Activated CD8-positive, alpha-beta T cell treated with anti-CD3 and anti-CD28 coated beads for 36 hours (primary cell): ENCODE results near the gene OR1J2. TPM values are rescaled to one million over a fixed set of nuclear protein-coding genes. Genes with fewer than 3 reads are reported as not detected.

Experiments
- ATAC-seq: fragments of 200-7000 bp; cut with Tn5 transposase; one replicate; pipeline ENCODE4 v1.10.0; 2021; ENCODE audit warnings: mild to moderate bottlenecking, moderate library complexity
- CTCF ChIA-PET: fragments of 350-600 bp; sonication (Branson Sonifier 250); formaldehyde crosslinking; loops from one replicate; lab custom pipeline; 2021; ENCODE audit warnings: antibody characterized with exemption; lab: Charles Lee
- POLR2A ChIA-PET: fragments of 350-600 bp; sonication (Branson Sonifier 250); formaldehyde crosslinking; loops from one replicate; lab custom pipeline; 2021; ENCODE audit warnings: antibody characterized with exemption; lab: Charles Lee
- DNase-seq: peaks from one replicate; pipeline ENCODE4 v3.0.0-alpha.2; 2020
- H3K27ac Mint-ChIP-seq: one replicate; pipeline ENCODE4 v1.8.0; 2021; ENCODE audit warnings: mild to moderate bottlenecking, mixed read lengths
- H3K27me3 Mint-ChIP-seq: one replicate; pipeline ENCODE4 v1.8.0; 2021; ENCODE audit warnings: mixed read lengths
- H3K36me3 Mint-ChIP-seq: one replicate; pipeline ENCODE4 v1.8.0; 2021; ENCODE audit warnings: low read depth, mixed read lengths
- H3K4me1 Mint-ChIP-seq: one replicate; pipeline ENCODE4 v1.8.0; 2021; ENCODE audit warnings: low read depth, mixed read lengths
- H3K4me3 Mint-ChIP-seq: one replicate; pipeline ENCODE4 v1.8.0; 2021; ENCODE audit warnings: mild to moderate bottlenecking, moderate library complexity, mixed read lengths
- H3K9me3 Mint-ChIP-seq: one replicate; pipeline ENCODE4 v1.8.0; 2021; ENCODE audit warnings: mixed read lengths
- CTCF ChIP-seq: fragments of 200-600 bp; IDR thresholded peaks from one replicate; pipeline ENCODE4 v1.8.0; 2022; ENCODE audit warnings: antibody characterized with exemption, mild to moderate bottlenecking
- intact Hi-C: fragments of 100-400 bp; cut with micrococcal nuclease; formaldehyde crosslinking; loops from one replicate; pipeline ENCODE4 v1.10.0; 2022
- total RNA-seq, 2 experiments: library from RNA; stranded (reverse); gene quantifications; one replicate each; pipeline ENCODE4 v1.2.3, GENCODE V29; 2021

OR1J2 gene
- total RNA-seq, 2 experiments from 2014 or later = not detected

GRCh38 chr9:122479062-122479461 is 31.5 kb upstream of the OR1J2 start:
- H3K27ac Mint-ChIP-seq = no peak overlapping the region
- intact Hi-C loops = no loop called here
- H3K4me1 Mint-ChIP-seq = no peaks in the 10 kb centered on the region
- no peaks in the 10 kb centered on the region for H3K36me3 Mint-ChIP-seq
- ATAC-seq (no peak), DNase-seq (no peak)
- no peaks in the 10 kb centered on the region for H3K9me3 Mint-ChIP-seq
- TF ChIP-seq CTCF = no peak
- H3K27me3 Mint-ChIP-seq = peaks cover 25% of the 10 kb centered on the region
- ChIA-PET POLR2A (no interaction called here), CTCF (interaction anchor here (1.4 kb wide), 1 partner anchor 19 kb away, joined by 6 read pairs; no protein-coding TSS in a partner anchor)
- no peak overlapping the region for H3K4me3 Mint-ChIP-seq

GRCh38 chr9:122498883-122499288 is 11.7 kb upstream of the OR1J2 start:
- CTCF ChIA-PET = interaction anchor here (0.5 to 5.5 kb wide), 47 partner anchors 9 to 400 kb away, joined by 3 to 43 read pairs (median 4); partner anchors contain the start of genes MRRF, OR1J1, OR1J2 and RBM18
- H3K4me1 Mint-ChIP-seq = no peaks in the 10 kb centered on the region
- peaks cover 5% of the 10 kb centered on the region for H3K9me3 Mint-ChIP-seq
- intact Hi-C loops = loop anchor here (10.0 kb wide), 1 partner anchor 316 kb away; no protein-coding TSS in a partner anchor
- peak; percentile 88 for TF ChIP-seq CTCF
- no peak overlapping the region for H3K4me3 Mint-ChIP-seq
- peaks cover 22% of the 10 kb centered on the region for H3K27me3 Mint-ChIP-seq
- POLR2A ChIA-PET = no interaction called here
- DNase-seq (peak; percentile 39), ATAC-seq (peak; percentile 88)
- H3K36me3 Mint-ChIP-seq = no peaks in the 10 kb centered on the region
- H3K27ac Mint-ChIP-seq = no peak overlapping the region

- DNase-seq (no peak), ATAC-seq (no peak)
- H3K27me3 Mint-ChIP-seq = peaks cover 15% of the 10 kb centered on the region
- TF ChIP-seq CTCF = no peak
- no peaks in the 10 kb centered on the region for H3K4me1 Mint-ChIP-seq
- H3K27ac Mint-ChIP-seq = no peak overlapping the region
- H3K9me3 Mint-ChIP-seq = no peaks in the 10 kb centered on the region
- ChIA-PET POLR2A (no interaction called here), CTCF (no interaction called here)
- no peaks in the 10 kb centered on the region for H3K36me3 Mint-ChIP-seq
- intact Hi-C loops = no loop called here
- no peak overlapping the region for H3K4me3 Mint-ChIP-seq
Measured at GRCh38 chr9:122506964-122507363, 3.6 kb upstream of the OR1J2 start.

DNA sequence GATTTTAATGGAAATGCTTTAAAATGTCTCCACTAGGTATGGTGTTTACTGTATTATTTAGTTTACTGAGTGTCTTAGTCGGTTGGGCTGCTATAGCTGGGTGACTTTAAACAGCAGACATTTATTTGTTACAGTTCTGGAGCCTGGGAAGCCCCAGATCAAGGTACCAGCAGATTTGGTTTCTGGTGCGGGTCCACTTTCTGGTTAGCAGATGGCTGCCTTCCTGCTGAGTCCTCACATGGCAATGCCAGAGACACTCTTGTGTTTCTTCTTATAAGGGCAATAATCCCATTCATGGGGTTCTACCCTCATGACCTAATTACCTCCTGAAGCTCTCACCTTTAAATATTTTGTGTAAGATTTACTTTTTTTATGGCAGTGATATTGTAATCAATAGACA is 7.6 kb downstream of the OR1J2 start:
- Mint-ChIP-seq H3K27ac (no peak overlapping the region), H3K36me3 (no peaks in the 10 kb centered on the region), H3K9me3 (no peaks in the 10 kb centered on the region), H3K27me3 (peaks cover 13% of the 10 kb centered on the region), H3K4me3 (no peak overlapping the region), H3K4me1 (no peaks in the 10 kb centered on the region)
- no peak for DNase-seq
- intact Hi-C loops = no loop called here
- ChIA-PET POLR2A (no interaction called here), CTCF (no interaction called here)
- no peak for TF ChIP-seq CTCF
- ATAC-seq = no peak

- no peaks in the 10 kb centered on the region for H3K4me1 Mint-ChIP-seq
- no peak for TF ChIP-seq CTCF
- no peaks in the 10 kb centered on the region for H3K9me3 Mint-ChIP-seq
- intact Hi-C loops = no loop called here
- DNase-seq (no peak), ATAC-seq (no peak)
- ChIA-PET CTCF (no interaction called here), POLR2A (no interaction called here)
- no peak within 1 kb of the TSS for H3K27ac Mint-ChIP-seq
- H3K36me3 Mint-ChIP-seq = no peaks in the 10 kb centered on the region
- H3K27me3 Mint-ChIP-seq = peaks cover 14% of the 10 kb centered on the region
- no peak within 1 kb of the TSS for H3K4me3 Mint-ChIP-seq
Measured at GRCh38 chr9:122518841-122519240, 8.2 kb downstream of the OR1J2 start, which contains the start of gene OR1J4. OR1J4 (plus strand) TSS chr9:122519141; CDS start chr9:122519141, 0 bp downstream.
